Neuronal stem cell (in vitro differentiated cells): Measurements from ENCODE around the gene DVL2.

Source experiments
- DNase-seq: peaks from one replicate; pipeline ENCODE4 v3.0.0-alpha.2; 2013; ENCODE audit warnings: low spot score
- H2AFZ ChIP-seq: one replicate; pipeline ENCODE4 v1.6.1; 2013; ENCODE audit warnings: mild to moderate bottlenecking, low read length, inconsistent platforms
- H2AK5ac ChIP-seq: 2 replicates; pipeline ENCODE4 v1.6.1; 2013; ENCODE audit warnings: low read depth, mild to moderate bottlenecking, inconsistent platforms, low read length, moderate library complexity, mixed read lengths
- H2BK120ac ChIP-seq: 2 replicates; pipeline ENCODE4 v1.6.1; 2013; ENCODE audit warnings: low read depth, mild to moderate bottlenecking, inconsistent platforms, low read length, moderate library complexity, mixed read lengths
- H2BK12ac ChIP-seq: one replicate; pipeline ENCODE4 v1.6.1; 2013; ENCODE audit warnings: low read length, inconsistent platforms
- H2BK15ac ChIP-seq: 2 replicates; pipeline ENCODE4 v1.6.1; 2013; ENCODE audit warnings: mild to moderate bottlenecking, low read length, inconsistent platforms, mixed read lengths
- H2BK5ac ChIP-seq: one replicate; pipeline ENCODE4 v1.6.1; 2013; ENCODE audit warnings: inconsistent platforms, mild to moderate bottlenecking, low read length, moderate library complexity
- H3K14ac ChIP-seq: one replicate; pipeline ENCODE4 v1.6.1; 2013; ENCODE audit warnings: low read length, inconsistent platforms
- H3K18ac ChIP-seq: 2 replicates; pipeline ENCODE4 v1.6.1; 2013; ENCODE audit warnings: low read length, inconsistent platforms
- H3K23ac ChIP-seq: 2 replicates; pipeline ENCODE4 v1.6.1; 2013; ENCODE audit warnings: low read depth, mild to moderate bottlenecking, mixed read lengths, low read length, inconsistent platforms; ENCODE audit not compliant: poor library complexity
- H3K27ac ChIP-seq: replicated peaks from 3 replicates; pipeline ENCODE4 v1.5.1; 2013; ENCODE audit warnings: low read length, inconsistent platforms
- H3K27me3 ChIP-seq, 3 experiments: 2 replicates each; pipeline ENCODE4 v1.6.1; 2013; ENCODE audit warnings: low read length in 3 of 3, mild to moderate bottlenecking in 2 of 3, inconsistent platforms in 1 of 3, low read depth in 1 of 3, mixed read lengths in 1 of 3, moderate library complexity in 1 of 3; ENCODE audit not compliant: control insufficient read depth in 3 of 3, insufficient read depth in 3 of 3
- H3K36me3 ChIP-seq, 2 donors: replicated peaks in 1 of 2; 2 replicates each; pipeline ENCODE4 v1.6.1; 2013; ENCODE audit warnings: low read length in 2 of 2; ENCODE audit not compliant: control insufficient read depth in 2 of 2, insufficient read depth in 2 of 2
- H3K4ac ChIP-seq: 2 replicates; pipeline ENCODE4 v1.6.1; 2013; ENCODE audit warnings: inconsistent platforms, mild to moderate bottlenecking, low read length, moderate library complexity
- H3K4me1 ChIP-seq, 2 donors: 1 replicate in 1 of 2; 2 replicates in 1 of 2; pipeline ENCODE4 v1.6.1; 2013; ENCODE audit warnings: low read length in 2 of 2, low read depth in 1 of 2; ENCODE audit not compliant: control insufficient read depth in 2 of 2, insufficient read depth in 1 of 2
- H3K4me2 ChIP-seq: one replicate; pipeline ENCODE4 v1.6.1; 2013; ENCODE audit warnings: mild to moderate bottlenecking, low read length, inconsistent platforms; ENCODE audit not compliant: insufficient read depth, poor library complexity, severe bottlenecking
- H3K4me3 ChIP-seq, 2 donors: 2 replicates each; pipeline ENCODE4 v1.5.1; 2013; ENCODE audit warnings: low read length in 2 of 2, mild to moderate bottlenecking in 2 of 2, inconsistent platforms in 1 of 2, moderate library complexity in 1 of 2
- H3K79me1 ChIP-seq: one replicate; pipeline ENCODE4 v1.6.1; 2013; ENCODE audit warnings: low read depth, mild to moderate bottlenecking, inconsistent platforms, low read length, moderate library complexity
- H3K9ac ChIP-seq: one replicate; pipeline ENCODE4 v1.6.1; 2013; ENCODE audit warnings: mild to moderate bottlenecking, low read depth, low read length, inconsistent platforms; ENCODE audit not compliant: poor library complexity
- H3K9me3 ChIP-seq, 2 donors: replicated peaks in 1 of 2; 2 replicates each; pipeline versions ENCODE3 to v1.6.1; 2013; ENCODE audit warnings: low read length in 2 of 2, mild to moderate bottlenecking in 2 of 2, inconsistent platforms in 1 of 2, low read depth in 1 of 2, mixed read lengths in 1 of 2, moderate library complexity in 1 of 2; ENCODE audit not compliant: control insufficient read depth in 2 of 2, insufficient read depth in 1 of 2
- H4K8ac ChIP-seq: one replicate; pipeline ENCODE4 v1.6.1; 2013; ENCODE audit warnings: low read depth, mild to moderate bottlenecking, inconsistent platforms, low read length, moderate library complexity
- H4K91ac ChIP-seq: one replicate; pipeline ENCODE4 v1.6.1; 2013; ENCODE audit warnings: low read length, low read depth, mild to moderate bottlenecking, inconsistent platforms; ENCODE audit not compliant: poor library complexity
- WGBS, 2 donors: extraction: QIAGEN DNeasy Blood & Tissue Kit; methylation state at CpG; one replicate each; pipeline ENCODE4 v1.1.7; 2013; ENCODE audit warnings: missing lambda C conversion rate in 2 of 2, mixed read lengths in 1 of 2; ENCODE audit not compliant: insufficient read length in 2 of 2, insufficient replicate concordance in 1 of 2; ENCODE audit errors: extremely low coverage in 2 of 2; 5-methylcytosine and 5-hydroxymethylcytosine counted together

Gene DVL2

GRCh38 chr17:7220593-7221277, 13.6 kb downstream of the DVL2 start:
- no peak for DNase-seq

GRCh38 chr17:7219812-7220592, 14.3 kb downstream of the DVL2 start, which contains the start of the genes ACADVL and DLG4:
TSS of gene ACADVL (plus strand) at chr17:7219938. CDS start at chr17:7219985, 47 bp downstream.
TSS of gene DLG4 (minus strand) at chr17:7219836.
- Histone ChIP-seq H3K27ac (peak within 1 kb of the TSS; percentile 62), H3K36me3 (peaks cover 30 to 46% of the 10 kb centered on the region in 2 donors), H2AFZ (peak within 1 kb of the TSS; percentile 83), H4K8ac (no peak within 1 kb of the TSS), H3K23ac (peak within 1 kb of the TSS; percentile 98), H2BK15ac (peak within 1 kb of the TSS; percentile 35), H3K4me1 (peaks cover 29 to 35% of the 10 kb centered on the region in 2 donors), H3K9me3 (no peaks in the 10 kb centered on the region), H2BK12ac (no peak within 1 kb of the TSS), H3K9ac (peak within 1 kb of the TSS; percentile 96), H2BK120ac (no peak within 1 kb of the TSS), H2AK5ac (peak within 1 kb of the TSS; percentile 22), H3K4me3 (peak within 1 kb of the TSS; percentile 67 to 93), H3K18ac (peak within 1 kb of the TSS; percentile 92), H2BK5ac (peak within 1 kb of the TSS; percentile 47), H3K79me1 (peaks cover 2% of the 10 kb centered on the region), H3K27me3 (no peaks in the 10 kb centered on the region), H3K4me2 (peak within 1 kb of the TSS; percentile 99), H4K91ac (no peak within 1 kb of the TSS), H3K4ac (no peak within 1 kb of the TSS), H3K14ac (peak within 1 kb of the TSS; percentile 22)
- peak; percentile 73 for DNase-seq
- no CpG with 5 or more reads among the region's 63 CpGs for WGBS, 2 donors

More at GRCh38 chr17:7220593-7221277, 13.6 kb downstream of the DVL2 start:
- Histone ChIP-seq H4K91ac (no peak overlapping the region), H3K4me2 (peak overlapping the region; percentile 99), H2AFZ (no peak overlapping the region), H3K23ac (peak overlapping the region; percentile 98), H3K18ac (no peak overlapping the region), H2BK15ac (no peak overlapping the region), H2BK5ac (no peak overlapping the region), H3K36me3 (peaks cover 36 to 53% of the 10 kb centered on the region in 2 donors), H3K9ac (peak overlapping the region; percentile 96), H3K14ac (peak overlapping the region; percentile 22), H2BK12ac (no peak overlapping the region), H3K79me1 (peaks cover 2% of the 10 kb centered on the region), H3K4me1 (peaks cover 23 to 29% of the 10 kb centered on the region in 2 donors), H3K4ac (no peak overlapping the region), H3K4me3 (peak overlapping the region; percentile 67 to 93), H3K9me3 (no peaks in the 10 kb centered on the region), H2BK120ac (no peak overlapping the region), H3K27me3 (no peaks in the 10 kb centered on the region), H2AK5ac (peak overlapping the region; percentile 20), H4K8ac (no peak overlapping the region), H3K27ac (peak overlapping the region; percentile 23)
- WGBS, 2 donors, result no CpG with 5 or more reads among the region's 11 CpGs

- Histone ChIP-seq H3K23ac (no peak overlapping the region), H2BK120ac (no peak overlapping the region), H3K36me3 (peaks cover 26 to 39% of the 10 kb centered on the region in 2 donors), H3K9me3 (no peaks in the 10 kb centered on the region), H2BK15ac (peak overlapping the region; percentile 6), H2AFZ (peak overlapping the region; percentile 83), H3K79me1 (peaks cover 2% of the 10 kb centered on the region), H3K27ac (peak overlapping the region; percentile 3), H3K27me3 (no peaks in the 10 kb centered on the region), H3K9ac (no peak overlapping the region), H3K4ac (no peak overlapping the region), H2BK5ac (no peak overlapping the region), H3K14ac (no peak overlapping the region), H3K4me1 (peaks cover 29 to 35% of the 10 kb centered on the region in 2 donors), H4K91ac (no peak overlapping the region), H3K18ac (peak overlapping the region; percentile 38), H2AK5ac (peak overlapping the region; percentile 22), H4K8ac (no peak overlapping the region), H2BK12ac (no peak overlapping the region), H3K4me2 (peak overlapping the region; percentile 38), H3K4me3 (peak overlapping the region; percentile 58 to 67)
- no peak for DNase-seq
- no CpG with 5 or more reads among the region's 12 CpGs for WGBS, 2 donors
These were observed 15.0 kb downstream of the DVL2 start for GRCh38 chr17:7219229-7219811.
